ENCODE measurements around the gene USE1.

The USE1 gene

DNA sequence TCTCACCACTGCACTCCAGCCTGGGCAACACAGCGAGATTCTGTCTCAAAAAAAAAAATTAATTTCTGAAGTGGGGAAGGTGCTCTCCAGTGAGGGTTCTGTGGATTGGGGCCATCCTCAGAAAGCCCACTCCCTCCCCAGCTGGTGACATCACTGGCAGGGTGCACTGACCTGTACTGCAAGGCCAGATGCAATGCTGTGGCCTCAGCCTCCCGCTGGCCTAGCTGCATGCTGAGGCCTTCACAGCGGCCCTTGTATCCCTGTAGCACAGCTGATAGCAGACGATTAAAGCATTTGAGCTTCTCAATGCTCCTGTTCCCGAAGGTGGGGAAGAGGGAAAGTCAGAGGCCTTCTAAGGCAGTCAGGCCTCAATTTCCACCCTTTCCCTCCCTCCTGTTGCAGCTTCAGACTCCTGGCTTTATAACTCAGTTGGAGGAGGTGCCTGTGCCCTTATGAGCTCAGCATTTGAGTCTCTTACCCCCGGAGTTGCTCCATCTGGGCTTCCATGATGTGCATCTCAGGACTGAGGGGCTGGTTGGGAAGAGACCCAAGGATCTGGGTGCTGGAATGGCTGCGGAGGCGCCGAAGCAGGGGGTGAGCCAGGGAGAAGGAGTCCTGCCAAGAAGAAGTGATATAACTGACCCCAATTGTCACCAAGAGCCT is 44.1 kb downstream of the USE1 start:
- no peak for DNase-seq (ENCODE audit: low spot score)

DNA sequence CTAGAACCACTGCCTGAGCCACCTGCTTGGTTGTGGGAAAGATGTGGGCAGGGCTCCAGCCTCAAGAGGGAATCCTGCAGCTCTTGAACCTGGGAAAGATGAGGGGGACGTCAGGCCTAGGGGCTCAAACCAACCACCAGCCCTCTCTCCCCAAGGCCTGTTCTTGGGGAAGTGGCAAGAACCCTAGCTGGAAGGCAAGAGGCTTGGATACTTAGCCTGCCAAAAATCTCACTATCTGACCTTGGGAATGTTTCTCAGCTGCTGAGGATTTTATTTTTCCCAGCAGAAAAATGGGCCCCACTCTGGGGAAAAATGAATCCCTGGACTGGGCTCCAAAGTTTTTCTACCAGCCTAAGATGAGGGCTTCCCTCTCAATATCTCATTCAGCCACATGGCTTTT is 44.8 kb downstream of the USE1 start:
- no peak for DNase-seq (ENCODE audit: low spot score)

- DNase-seq (ENCODE audit: low spot score) = peak; percentile 84
Observed at GRCh38 chr19:17260842-17261325, 45.7 kb downstream of the USE1 start.

GRCh38 chr19:17262557-17262956 is 47.4 kb downstream of the USE1 start:
- DNase-seq (ENCODE audit: low spot score) = no peak

- no peak for DNase-seq (ENCODE audit: low spot score)
Observed at GRCh38 chr19:17263712-17264640, 48.8 kb downstream of the USE1 start.

DNA sequence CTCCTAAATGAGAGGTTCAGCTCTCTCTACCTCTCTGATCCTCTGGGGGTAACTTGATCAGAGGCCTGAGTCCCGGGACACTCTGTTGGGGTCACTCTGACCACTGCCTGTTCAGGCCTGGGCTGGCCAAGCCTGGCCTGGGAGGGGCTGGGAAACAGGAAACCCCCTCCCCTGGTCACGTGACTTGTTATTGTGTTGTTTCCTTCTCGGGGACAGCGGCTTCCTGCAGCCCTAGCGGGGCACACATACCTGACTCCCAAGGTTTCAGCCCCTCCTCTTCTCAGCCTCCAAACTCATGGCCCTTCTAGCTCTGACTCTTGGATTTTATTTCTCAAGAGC is 49.5 kb downstream of the USE1 start, which contains the start of gene USHBP1:
USHBP1 (minus strand) TSS at position 105 of the 339 bp plus-strand sequence. CDS start 446 bp downstream, outside the sequence.
- no peak for DNase-seq (ENCODE audit: low spot score)

- no peak for DNase-seq (ENCODE audit: low spot score)
Observed at GRCh38 chr19:17266026-17266425, 50.9 kb downstream of the USE1 start.

DNA sequence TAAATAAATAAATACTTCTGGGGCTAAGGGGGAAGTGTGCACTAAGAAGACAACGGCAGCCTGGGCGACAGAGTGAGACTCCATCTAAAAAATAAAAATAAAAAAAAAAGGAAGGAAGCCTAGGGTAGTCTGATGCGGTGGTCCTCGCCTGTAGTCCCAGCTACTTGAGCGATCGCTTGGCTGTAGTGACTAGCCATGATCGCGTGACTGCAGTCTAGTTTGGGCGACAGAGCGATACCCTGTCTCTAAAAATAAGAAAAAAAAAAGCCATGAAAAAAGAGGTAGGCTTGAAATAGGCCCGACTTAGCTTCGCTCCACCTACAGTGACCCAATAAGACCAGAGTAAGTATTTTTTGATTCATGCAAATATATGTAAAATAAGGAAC is 51.4 kb downstream of the USE1 start:
- no peak for DNase-seq (ENCODE audit: low spot score)

GRCh38 chr19:17266975-17267788 is 52.0 kb downstream of the USE1 start, which contains the start of gene BABAM1:
BABAM1 (plus strand) TSS chr19:17267443; CDS start chr19:17268807, 1,364 bp downstream.
- DNase-seq (ENCODE audit: low spot score) = peak; percentile 99

GRCh38 chr19:17268754-17269153 is 53.6 kb downstream of the USE1 start:
- no peak for DNase-seq (ENCODE audit: low spot score)

Measured in SW480 (cell line).